ENCODE data around the gene TUBB4A. TPM values are rescaled to one million over a fixed set of nuclear protein-coding genes. Genes with fewer than 3 reads are reported as not detected.

The TUBB4A gene
- total and polyA plus RNA-seq, 9 of the 15 experiments (the other 6 are each of a cell fraction or from before 2014, with no cell fraction given) = 0.14 to 7.0 (median 0.75) TPM

- intact Hi-C loops (cut with micrococcal nuclease) = no loop called here
Observed at GRCh38 chr19:6455924-6456323, 46.2 kb downstream of the TUBB4A start.

More at GRCh38 chr19:6455924-6456323, 46.2 kb downstream of the TUBB4A start:
- Histone ChIP-seq H3K9ac (ENCODE audit: insufficient read depth in 1 of 2, low read depth in 2 of 2, low read length in 2 of 2) (no peak overlapping the region), H3K9me3 (replicated peaks; ENCODE audit: control insufficient read depth, insufficient read depth, low read depth, low read length) (peaks cover 24% of the 10 kb centered on the region), H3K27ac (ENCODE audit: extremely low read depth, low read depth, low read length) (no peak overlapping the region), H3K9me1 (ENCODE audit: control insufficient read depth, insufficient read depth, low read length) (no peaks in the 10 kb centered on the region), H3K27me3 (ENCODE audit: control insufficient read depth in 2 of 2, insufficient read depth in 2 of 2, low read length in 2 of 2) (no peaks in the 10 kb centered on the region), H3K4me1 (replicated peaks in 1 of 2; ENCODE audit: control insufficient read depth in 2 of 2, insufficient read depth in 2 of 2, low read length in 2 of 2) (peaks cover 15 to 31% of the 10 kb centered on the region in 2 experiments; a peak in 4 of 5 replicates), H3K36me3 (ENCODE audit: control insufficient read depth, insufficient read depth, low read length) (peaks cover 59% of the 10 kb centered on the region), H3K79me2 (ENCODE audit: control insufficient read depth, insufficient read depth, low read length) (peaks cover 17% of the 10 kb centered on the region), H3K4me2 (ENCODE audit: insufficient read depth, low read length) (no peak overlapping the region), H4K20me1 (replicated peaks; ENCODE audit: control insufficient read depth, insufficient read depth, low read length) (no peaks in the 10 kb centered on the region), H2AFZ (ENCODE audit: low read depth, low read length) (no peak overlapping the region), H3K4me3 (no peak overlapping the region)
- no TSS peak for BruUV-seq (replicated peaks)
- FAIRE-seq (no peak), DNase-seq (ENCODE audit: extremely low read depth in 1 of 4, low spot score in 3 of 4) (no peak), ATAC-seq (no peak)
- TF ChIP-seq, protein P1, sequence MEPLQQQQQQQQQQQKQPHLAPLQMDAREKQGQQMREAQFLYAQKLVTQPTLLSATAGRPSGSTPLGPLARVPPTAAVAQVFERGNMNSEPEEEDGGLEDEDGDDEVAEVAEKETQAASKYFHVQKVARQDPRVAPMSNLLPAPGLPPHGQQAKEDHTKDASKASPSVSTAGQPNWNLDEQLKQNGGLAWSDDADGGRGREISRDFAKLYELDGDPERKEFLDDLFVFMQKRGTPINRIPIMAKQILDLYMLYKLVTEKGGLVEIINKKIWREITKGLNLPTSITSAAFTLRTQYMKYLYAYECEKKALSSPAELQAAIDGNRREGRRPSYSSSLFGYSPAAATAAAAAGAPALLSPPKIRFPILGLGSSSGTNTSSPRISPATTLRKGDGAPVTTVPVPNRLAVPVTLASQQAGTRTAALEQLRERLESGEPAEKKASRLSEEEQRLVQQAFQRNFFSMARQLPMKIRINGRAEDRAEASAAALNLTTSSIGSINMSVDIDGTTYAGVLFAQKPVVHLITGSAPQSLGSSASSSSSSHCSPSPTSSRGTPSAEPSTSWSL (CRISPR knock-in tag; IDR thresholded peaks at IDR 0.05; ENCODE audit: borderline replicate concordance) = no peak
- no peak for TF ChIP-seq POLR2H (tag; IDR thresholded peaks at IDR 0.05; ENCODE audit: low read depth)
- no peak for TF ChIP-seq EWSR1 (IDR thresholded peaks at IDR 0.05; ENCODE audit: borderline replicate concordance, low read depth, partially characterized antibody)
- TF ChIP-seq CHCHD3 (CRISPR knock-in tag; IDR thresholded peaks at IDR 0.05) = no peak
- no peak for TF ChIP-seq MBD2 (IDR thresholded peaks at IDR 0.05; ENCODE audit: borderline replicate concordance, low read depth)
- TF ChIP-seq SIN3A (IDR thresholded peaks at IDR 0.05; ENCODE audit: borderline replicate concordance in 2 of 2, control insufficient read depth in 1 of 2, low read depth in 2 of 2, low read length in 2 of 2) = no peak
- TF ChIP-seq ZNF408 (CRISPR knock-in tag; IDR thresholded peaks at IDR 0.05; ENCODE audit: low read depth) = no peak
- TF ChIP-seq ZSCAN29 (IDR thresholded peaks at IDR 0.05) = no peak
- TF ChIP-seq POLR3G (IDR thresholded peaks at IDR 0.05; ENCODE audit: extremely low read depth, insufficient read length, insufficient replicate concordance) = no peak
- no peak for TF ChIP-seq HDAC2 (IDR thresholded peaks at IDR 0.05)
- TF ChIP-seq, protein P2, sequence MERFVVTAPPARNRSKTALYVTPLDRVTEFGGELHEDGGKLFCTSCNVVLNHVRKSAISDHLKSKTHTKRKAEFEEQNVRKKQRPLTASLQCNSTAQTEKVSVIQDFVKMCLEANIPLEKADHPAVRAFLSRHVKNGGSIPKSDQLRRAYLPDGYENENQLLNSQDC (CRISPR knock-in tag; IDR thresholded peaks at IDR 0.05) = no peak
- no peak for TF ChIP-seq ERF (CRISPR knock-in tag; IDR thresholded peaks at IDR 0.05)
- TF ChIP-seq ZNF197 (CRISPR knock-in tag; IDR thresholded peaks at IDR 0.05; ENCODE audit: low read depth) = no peak
- no peak for TF ChIP-seq TARDBP (IDR thresholded peaks at IDR 0.05)
- no peak for TF ChIP-seq HDGF (IDR thresholded peaks at IDR 0.05)
- no peak for TF ChIP-seq RFX7 (CRISPR knock-in tag; IDR thresholded peaks at IDR 0.05)
- no peak for TF ChIP-seq ILF3 (IDR thresholded peaks at IDR 0.05; ENCODE audit: borderline replicate concordance)
- ChIA-PET POLR2A (interaction anchor here (0.6 kb wide), 1 partner anchor 268 kb away, joined by 4 read pairs; no protein-coding TSS in a partner anchor), CTCF (ENCODE audit: low intra/inter-chr PET ratio) (no interaction called here)
- WGBS (ENCODE audit: insufficient coverage, low coverage, missing lambda C conversion rate) = 92% methylated on average over 14 of the region's 15 CpGs
- in situ Hi-C loops (cut with MboI) = no loop called here
